NOMO-1 (cell line): Measurements from ENCODE around the gene ELFN1.

Experiments used
- DNase-seq, 2 experiments: peaks; one replicate each; lab custom pipeline; 2025; ENCODE audit not compliant: unreplicated experiment in 2 of 2; lab: John Stamatoyannopoulos, UW

The ELFN1 gene

DNA sequence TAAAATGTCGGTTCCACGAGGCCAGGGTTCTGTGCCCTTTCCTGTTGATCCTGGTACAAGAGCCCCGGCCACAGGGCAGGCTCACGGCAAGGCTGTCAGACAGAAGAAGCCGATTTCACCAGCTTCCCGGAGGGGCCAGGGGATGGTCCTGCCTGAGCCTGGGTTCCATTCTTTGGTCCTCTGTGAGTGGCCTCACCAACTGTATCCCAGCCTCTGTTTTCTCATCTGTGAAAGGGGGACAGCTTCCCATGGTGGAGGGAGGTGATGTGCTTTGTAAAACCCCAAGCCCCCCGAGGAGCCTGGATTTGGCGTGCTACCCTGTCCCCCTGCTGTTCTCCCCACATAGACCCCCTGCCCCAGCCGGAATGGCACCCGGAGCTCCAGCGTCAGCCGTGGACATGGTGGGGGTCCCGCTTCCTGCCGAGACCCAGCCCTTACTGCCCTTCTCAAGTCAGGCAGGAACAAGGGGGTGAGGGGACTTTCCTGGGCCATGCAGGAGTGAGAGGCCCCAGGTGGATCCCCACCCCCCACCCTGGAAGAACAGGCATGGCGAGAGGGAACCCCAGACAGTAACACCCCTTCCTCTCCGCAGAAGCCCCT lies 28.3 kb upstream of the ELFN1 start:
- DNase-seq = no peak

DNA sequence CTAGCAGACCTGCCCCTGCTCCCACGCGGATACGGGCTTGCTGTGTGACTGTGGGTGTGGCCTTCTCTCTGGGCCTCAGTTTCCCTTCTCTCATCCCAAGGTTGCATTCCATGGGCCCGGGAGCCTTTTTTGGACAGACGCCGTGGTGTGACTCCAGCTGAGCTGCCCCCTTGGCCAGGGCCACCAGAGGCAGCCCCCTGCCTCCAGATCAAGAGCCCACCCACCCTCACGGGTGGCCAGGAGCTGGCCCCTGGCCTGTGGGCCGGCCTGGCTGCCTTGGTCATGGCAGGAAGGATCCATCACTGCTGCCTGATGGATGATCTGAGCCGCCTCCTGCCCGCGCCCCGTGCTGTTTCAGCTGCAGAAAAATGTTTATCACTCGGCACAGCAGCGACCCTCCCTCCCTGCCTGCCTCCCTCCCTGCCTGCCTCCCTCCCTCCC lies 27.8 kb upstream of the ELFN1 start:
- DNase-seq = no peak

DNA sequence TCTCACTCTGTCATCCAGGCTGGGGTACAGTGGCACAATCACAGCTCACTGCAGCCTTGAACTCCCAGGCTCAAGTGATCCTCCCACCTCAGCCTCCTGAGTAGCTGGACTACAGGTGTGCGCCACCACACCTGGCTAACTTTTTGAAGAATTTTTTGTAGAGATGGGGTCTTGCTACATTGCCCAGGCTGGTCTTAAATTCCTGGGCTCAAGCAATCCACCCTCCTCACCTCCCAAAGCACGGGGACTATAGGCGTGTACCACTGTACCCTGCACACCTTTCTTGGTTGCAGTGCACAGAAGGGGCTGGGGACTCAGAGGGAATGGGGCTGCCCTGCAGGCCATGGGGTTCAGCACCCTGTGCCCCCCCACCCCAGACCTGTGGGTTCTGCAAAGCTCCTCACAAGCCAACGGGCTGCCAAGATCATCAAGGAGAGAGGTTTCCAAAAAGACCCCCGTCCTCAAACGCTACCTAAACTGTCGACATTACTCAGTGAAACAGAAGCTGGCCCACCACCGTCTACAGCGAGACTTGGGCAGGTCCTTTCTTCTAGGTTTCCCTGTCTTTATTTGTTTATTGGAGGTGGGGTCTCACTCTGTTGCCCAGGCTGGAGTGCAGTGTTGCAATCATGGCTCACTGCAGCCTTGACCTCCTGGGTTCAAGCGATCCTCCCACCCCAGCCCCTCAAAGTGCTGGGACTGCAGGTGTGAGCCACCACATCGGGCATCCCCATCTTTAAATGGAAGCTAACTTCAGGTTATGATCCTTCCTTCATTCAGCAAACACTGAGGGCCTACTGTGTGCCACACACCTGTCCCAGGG lies 26.6 kb upstream of the ELFN1 start:
- DNase-seq = no peak

DNA sequence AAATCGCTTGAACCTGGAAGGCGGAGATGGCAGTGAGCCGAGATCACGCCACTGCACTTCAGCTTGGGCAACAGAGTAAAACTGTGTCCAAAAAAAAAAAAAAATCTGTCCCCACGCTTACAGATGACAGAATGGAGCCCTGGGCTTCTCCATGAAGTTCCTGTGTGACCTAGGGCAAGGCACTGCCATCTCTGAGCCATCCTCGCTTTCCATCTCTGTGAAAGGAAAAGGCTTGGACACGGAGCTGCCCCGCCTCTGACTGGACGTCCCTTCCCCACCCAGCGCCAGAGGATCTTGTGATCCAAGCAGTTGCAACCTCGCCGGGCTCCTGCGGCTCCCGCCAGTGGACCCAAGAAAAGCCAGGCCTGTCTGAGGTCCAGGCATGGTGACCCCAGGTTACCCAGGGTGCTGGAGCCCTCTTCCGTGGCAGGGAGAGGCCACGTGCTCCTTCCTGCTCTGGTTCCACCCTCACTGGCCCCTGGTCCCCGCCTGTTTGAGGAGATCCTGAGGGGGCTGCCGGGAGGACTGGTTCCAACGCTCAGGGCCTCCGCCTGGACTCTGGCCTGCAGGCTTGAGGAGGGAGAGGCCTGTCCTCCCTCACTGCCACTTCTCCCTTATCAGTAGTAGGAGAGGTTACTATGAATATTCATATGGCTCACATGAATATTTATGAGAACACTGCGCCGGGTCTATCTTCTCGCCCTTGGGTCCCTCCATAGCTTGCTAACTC lies 25.6 kb upstream of the ELFN1 start:
- DNase-seq = no peak

- no peak for DNase-seq
Observed at GRCh38 chr7:1645071-1645409, 25.0 kb upstream of the ELFN1 start.

DNA sequence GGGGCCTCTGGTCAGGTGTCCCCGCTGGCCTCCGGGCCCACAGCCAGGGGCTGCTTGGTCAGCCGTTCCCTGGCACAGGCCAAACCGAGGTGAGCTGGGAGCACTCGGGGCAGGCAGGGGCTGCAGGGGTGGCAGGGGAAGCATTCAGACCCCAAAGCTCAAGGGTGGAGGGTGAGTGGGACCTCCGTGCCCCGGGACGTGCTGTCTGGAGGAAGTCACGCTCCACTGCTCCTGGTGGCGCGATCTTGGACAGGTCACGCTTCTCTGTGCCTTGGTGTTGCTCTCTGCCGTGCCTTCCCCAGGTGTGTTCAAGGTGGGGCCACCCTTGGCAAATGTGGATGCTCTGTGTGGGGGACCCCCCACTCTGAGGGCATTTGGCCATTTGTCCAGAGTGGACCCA lies 24.6 kb upstream of the ELFN1 start:
- no peak for DNase-seq

DNA sequence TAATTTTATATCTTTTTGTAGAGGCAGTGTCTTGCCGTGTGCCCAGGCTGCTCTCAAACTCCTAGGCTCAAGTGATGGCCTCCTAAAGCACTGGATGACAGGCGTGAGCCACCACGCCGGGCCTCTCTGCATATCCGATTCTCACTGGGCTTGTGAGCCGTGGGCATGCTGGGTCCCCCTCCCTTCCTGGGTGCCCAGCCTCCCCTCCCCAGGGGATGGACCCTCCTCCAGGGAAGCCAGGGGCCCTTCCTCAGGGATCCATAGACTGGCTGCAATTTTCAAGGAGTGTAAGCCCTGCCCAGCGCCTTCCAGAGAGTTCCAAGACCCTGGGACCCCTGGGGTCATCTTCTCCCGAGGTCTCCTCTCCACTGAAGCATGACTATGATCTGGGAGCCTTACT lies 23.7 kb upstream of the ELFN1 start:
- no peak for DNase-seq

DNA sequence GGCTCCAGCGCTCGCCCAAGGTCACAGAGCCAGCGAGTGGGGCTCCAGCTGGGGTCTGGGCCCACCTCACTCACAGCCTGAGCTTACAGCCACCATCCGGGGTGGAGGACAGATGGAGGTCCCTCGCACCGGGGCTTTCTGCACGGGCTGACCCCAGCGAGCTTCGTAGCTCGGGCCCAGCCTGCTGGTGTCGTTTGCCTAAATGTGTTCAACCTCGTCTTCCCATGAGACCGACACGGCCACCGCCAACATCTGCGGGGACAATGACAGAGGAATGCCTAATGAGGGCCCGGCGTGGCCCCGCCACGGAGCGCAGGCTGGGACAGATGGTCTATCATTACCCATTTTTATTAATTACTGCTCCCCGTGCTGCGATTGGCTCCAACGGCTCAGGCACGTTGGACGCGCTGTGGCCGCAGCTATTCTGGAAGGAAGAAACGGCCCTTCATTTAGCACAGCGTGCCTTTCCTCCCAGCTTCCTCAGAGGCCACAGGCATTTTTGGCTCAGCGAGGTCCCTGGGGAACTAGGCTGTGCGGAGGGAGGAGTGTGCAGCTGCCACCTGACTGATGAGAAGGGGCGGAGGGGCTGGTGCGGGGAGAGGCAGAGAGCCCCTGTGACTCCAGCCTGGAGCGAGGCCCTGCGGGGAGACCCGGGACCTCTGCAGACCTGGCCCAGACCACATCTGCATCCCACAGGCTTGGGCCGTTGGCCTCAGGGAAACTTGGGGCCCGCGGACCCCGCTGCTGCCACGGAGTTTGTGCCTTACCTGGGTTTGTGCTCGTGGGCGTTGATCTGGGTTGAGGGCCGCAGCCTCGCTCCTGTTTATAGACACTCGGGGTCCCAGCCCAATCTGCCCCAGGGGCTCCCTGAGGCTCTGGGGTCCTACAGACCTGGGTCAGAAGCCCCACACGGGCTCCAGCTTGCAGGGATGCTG lies 22.9 kb upstream of the ELFN1 start:
- no peak for DNase-seq

GRCh38 chr7:1647961-1648672 lies 22.0 kb upstream of the ELFN1 start:
- no peak for DNase-seq

- no peak for DNase-seq
Observed at GRCh38 chr7:1649751-1650326, 20.2 kb upstream of the ELFN1 start.

DNA sequence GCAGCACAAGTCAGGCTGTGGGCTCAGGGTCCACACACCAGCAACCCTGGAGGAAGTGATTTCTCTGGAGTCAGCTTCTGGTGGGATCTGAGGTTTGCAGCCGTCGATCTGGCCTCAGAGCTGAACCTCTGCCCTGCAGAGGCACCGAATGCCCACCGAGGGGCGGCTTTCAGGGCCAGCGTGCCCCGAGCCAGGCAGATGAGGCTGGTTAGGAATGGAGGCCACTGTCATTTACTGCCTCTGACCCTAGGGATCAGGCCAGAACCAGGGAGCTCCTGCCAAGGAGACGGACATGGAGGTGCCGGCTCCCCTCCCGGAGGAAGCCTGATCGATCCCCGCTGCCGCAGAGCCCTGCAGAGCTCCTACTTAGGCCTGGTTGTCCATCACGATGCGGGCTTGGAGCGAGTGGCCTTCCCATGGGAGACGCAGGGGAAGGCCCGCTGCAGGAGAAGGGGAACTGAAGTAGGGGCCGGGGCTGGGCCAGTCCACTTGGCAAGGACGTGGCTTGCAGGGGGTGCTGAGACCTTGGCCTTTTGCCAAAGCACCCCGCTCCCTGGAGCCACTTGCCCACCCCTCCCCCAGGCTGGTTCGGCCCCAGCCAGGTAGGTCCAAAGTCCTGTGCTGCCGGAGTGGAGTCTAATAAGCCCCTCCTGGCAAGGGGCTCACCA lies 19.6 kb upstream of the ELFN1 start:
- no peak for DNase-seq

- DNase-seq = no peak
Observed at GRCh38 chr7:1651031-1651446, 19.0 kb upstream of the ELFN1 start.

- no peak for DNase-seq
Observed at GRCh38 chr7:1651891-1652290, 18.2 kb upstream of the ELFN1 start.

DNA sequence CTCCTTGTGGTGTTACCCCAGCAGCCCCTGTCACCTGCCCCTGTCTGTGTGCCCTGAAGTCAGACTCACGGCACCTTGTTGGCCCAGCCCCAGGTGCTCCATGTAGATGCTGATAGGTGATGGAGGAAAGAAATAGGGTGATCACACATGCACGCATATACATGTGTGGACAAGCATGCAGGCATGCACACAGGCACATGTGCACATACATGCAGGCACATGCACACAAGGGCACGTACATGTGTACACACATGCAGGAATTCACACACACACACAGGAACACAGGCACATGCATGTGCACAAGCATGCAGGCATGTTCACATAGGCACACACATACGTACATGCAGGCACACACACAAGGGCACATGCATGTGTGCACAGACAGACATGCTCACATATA lies 16.6 kb upstream of the ELFN1 start:
- no peak for DNase-seq

DNA sequence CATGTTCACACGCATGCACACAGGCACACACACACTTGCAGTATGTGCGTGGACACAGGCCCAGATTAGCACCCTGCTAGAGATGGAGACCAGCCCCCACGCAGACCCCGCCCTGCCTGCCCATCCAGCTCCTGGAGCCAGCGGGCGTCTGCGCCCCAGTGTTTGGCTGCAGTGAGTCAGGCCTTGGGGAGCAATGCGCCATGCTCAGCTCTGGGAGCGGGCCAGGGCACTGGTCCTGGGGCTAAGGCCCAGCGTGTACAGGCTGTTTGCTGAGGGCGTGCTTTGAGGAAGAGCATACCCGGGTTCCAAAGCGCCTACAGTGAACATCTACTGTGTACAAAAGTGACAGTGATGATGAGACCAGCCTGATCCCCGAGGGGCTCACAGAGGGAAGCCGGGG lies 16.0 kb upstream of the ELFN1 start:
- DNase-seq = no peak

GRCh38 chr7:1654738-1655475 lies 15.2 kb upstream of the ELFN1 start:
- no peak for DNase-seq

- DNase-seq = no peak
Observed at GRCh38 chr7:1659696-1660095, 10.4 kb upstream of the ELFN1 start.

GRCh38 chr7:1661461-1661860 lies 8.6 kb upstream of the ELFN1 start:
- DNase-seq = no peak

DNA sequence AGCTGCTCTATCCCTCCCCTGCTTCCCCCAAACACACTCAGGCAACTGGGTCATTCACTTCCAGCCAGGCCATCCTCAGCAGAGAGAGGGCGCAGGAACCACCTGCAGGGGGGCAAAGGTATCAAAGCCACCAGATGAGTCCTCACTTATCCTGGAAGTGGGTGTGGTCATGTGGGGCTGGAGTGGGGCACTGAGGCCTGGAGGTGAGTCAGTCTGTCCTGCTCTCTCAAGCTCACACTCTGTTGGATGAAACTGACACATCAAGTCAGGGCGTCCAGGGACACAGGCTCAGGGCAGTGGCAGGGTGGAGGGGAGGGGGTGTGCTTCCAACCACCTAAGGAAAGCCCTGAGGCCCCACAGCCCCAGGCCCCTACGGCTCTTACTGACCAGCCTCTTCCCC lies 8.0 kb upstream of the ELFN1 start:
- no peak for DNase-seq
